GM12891 (cell line): ENCODE results near the gene CIRBP.

Experiments used
- POLR2A ChIP-seq: IDR thresholded peaks from 2 replicates; pipeline ENCODE4 v1.6.1; 2011; ENCODE audit warnings: low read depth, low read length, control low read depth
- POLR2AphosphoS5 ChIP-seq: IDR thresholded peaks from 2 replicates; pipeline ENCODE4 v1.6.1; 2011; ENCODE audit warnings: low read depth, low read length, control low read depth
- TAF1 ChIP-seq: IDR thresholded peaks from 2 replicates; pipeline ENCODE4 v1.6.1; 2011; ENCODE audit warnings: low read depth, low read length, control low read depth

- TF ChIP-seq POLR2A (no peak), POLR2AphosphoS5 (no peak), TAF1 (no peak)
Observed at GRCh38 chr19:1220477-1220930, 48.6 kb upstream of the CIRBP start.
